ENCODE results near the gene SYNDIG1.

GRCh38 chr20:24611360-24612140 lies 142.1 kb downstream of the SYNDIG1 start:
- TF ChIP-seq CTCF (IDR thresholded peaks at IDR 0.05) (no peak), POLR2A (IDR thresholded peaks at IDR 0.05) (no peak)

Measured in body of pancreas (tissue), 4 donors.